Hepatocyte (in vitro differentiated cells): ENCODE measurements around the gene CALHM1.

ENCODE experiments used
- CTCF ChIP-seq: fragments of 200-600 bp; sonication (generic); IDR thresholded peaks from 2 replicates; pipeline ENCODE4 v1.5.1; 2016; ENCODE audit warnings: antibody characterized with exemption, mild to moderate bottlenecking; ENCODE audit not compliant: poor library complexity
- EZH2 ChIP-seq: fragments of 200-600 bp; sonication (generic); IDR thresholded peaks from 2 replicates; pipeline ENCODE4 v1.6.1; 2016; ENCODE audit warnings: antibody characterized with exemption, mild to moderate bottlenecking, borderline replicate concordance
- EZH2phosphoT487 ChIP-seq: fragments of 200-600 bp; sonication (generic); IDR thresholded peaks from one replicate; pipeline ENCODE4 v1.6.1; 2018; ENCODE audit warnings: antibody characterized with exemption, mild to moderate bottlenecking, low read depth, moderate library complexity; ENCODE audit not compliant: unreplicated experiment, severe bottlenecking

GRCh38 chr10:103442031-103442461 is 16.7 kb downstream of the CALHM1 start:
- TF ChIP-seq EZH2 (no peak), CTCF (no peak), EZH2phosphoT487 (no peak)
